GM23338 (cell line): ENCODE measurements around the gene GPHN. TPM values are rescaled to one million over a fixed set of nuclear protein-coding genes. Genes with fewer than 3 reads are reported as not detected.

Experiments used
- ATAC-seq: fragments of 200-7000 bp; cut with Tn5 transposase; 3 replicates; pipeline ENCODE4 v1.9.1; 2020
- DNase-seq: peaks from one replicate; pipeline ENCODE4 v3.0.0-alpha.2; 2015; ENCODE audit warnings: low spot score
- H2AFZ ChIP-seq: fragments of 200-600 bp; sonication (generic); 2 replicates; pipeline ENCODE4 v1.8.0; 2016; ENCODE audit warnings: antibody characterized with exemption, mild to moderate bottlenecking, moderate library complexity
- H3F3A ChIP-seq: fragments of 200-600 bp; sonication (generic); replicated peaks from 2 replicates; pipeline ENCODE4 v1.8.0; 2017; ENCODE audit warnings: antibody characterized with exemption, mixed run types, low read depth
- H3K27ac ChIP-seq: fragments of 200-600 bp; sonication (generic); 2 replicates; pipeline ENCODE4 v1.6.1; 2016; ENCODE audit warnings: low read depth
- H3K27me3 ChIP-seq: fragments of 200-600 bp; sonication (generic); 2 replicates; pipeline ENCODE4 v1.8.0; 2016; ENCODE audit warnings: mild to moderate bottlenecking, mixed run types, moderate library complexity; ENCODE audit not compliant: insufficient read depth
- H3K36me3 ChIP-seq: fragments of 200-600 bp; sonication (generic); 2 replicates; pipeline ENCODE4 v1.8.0; 2016; ENCODE audit warnings: mild to moderate bottlenecking; ENCODE audit not compliant: insufficient read depth
- H3K4me1 ChIP-seq: fragments of 200-600 bp; sonication (generic); 2 replicates; pipeline ENCODE4 v1.8.0; 2016; ENCODE audit warnings: mild to moderate bottlenecking, moderate library complexity; ENCODE audit not compliant: insufficient read depth
- H3K4me2 ChIP-seq: fragments of 200-600 bp; sonication (generic); 2 replicates; pipeline ENCODE4 v1.7.1; 2017; ENCODE audit warnings: mixed run types
- H3K4me3 ChIP-seq: fragments of 200-600 bp; sonication (generic); 2 replicates; pipeline ENCODE4 v1.6.1; 2016; ENCODE audit warnings: mixed run types
- H3K79me2 ChIP-seq: fragments of 200-600 bp; sonication (generic); replicated peaks from 2 replicates; pipeline ENCODE4 v1.8.0; 2017; ENCODE audit warnings: mild to moderate bottlenecking; ENCODE audit not compliant: insufficient read depth
- H3K9me2 ChIP-seq: fragments of 200-600 bp; sonication (generic); 2 replicates; pipeline ENCODE4 v1.8.0; 2017; ENCODE audit not compliant: insufficient read depth
- H4K20me1 ChIP-seq: fragments of 200-600 bp; sonication (generic); replicated peaks from 2 replicates; pipeline ENCODE4 v1.8.0; 2017; ENCODE audit warnings: mild to moderate bottlenecking; ENCODE audit not compliant: insufficient read depth
- H3K27ac Mint-ChIP-seq: 2 replicates; pipeline ENCODE4 v1.8.0; 2020; ENCODE audit warnings: inconsistent platforms, mild to moderate bottlenecking, moderate library complexity, mixed read lengths
- H3K27me3 Mint-ChIP-seq: 3 replicates; pipeline ENCODE4 v1.8.0; 2022; ENCODE audit warnings: low read depth, mild to moderate bottlenecking, moderate library complexity, mixed read lengths, inconsistent platforms; ENCODE audit not compliant: insufficient read depth, poor library complexity
- H3K36me3 Mint-ChIP-seq: 3 replicates; pipeline ENCODE4 v1.8.0; 2021; ENCODE audit warnings: low read depth, mild to moderate bottlenecking, inconsistent platforms, moderate library complexity, mixed read lengths
- H3K4me1 Mint-ChIP-seq: 3 replicates; pipeline ENCODE4 v1.8.0; 2020; ENCODE audit warnings: mild to moderate bottlenecking, inconsistent platforms, mixed read lengths
- H3K4me3 Mint-ChIP-seq: 3 replicates; pipeline ENCODE4 v1.8.0; 2021; ENCODE audit warnings: moderate library complexity, mild to moderate bottlenecking, inconsistent platforms, mixed read lengths
- H3K9me3 Mint-ChIP-seq: 3 replicates; pipeline ENCODE4 v1.8.0; 2020; ENCODE audit warnings: moderate library complexity, mild to moderate bottlenecking, inconsistent platforms, mixed read lengths
- EZH2 ChIP-seq: fragments of 200-600 bp; sonication (generic); IDR thresholded peaks from one replicate; pipeline ENCODE4 v1.8.0; 2017; ENCODE audit warnings: antibody characterized with exemption, mild to moderate bottlenecking, low read depth; ENCODE audit not compliant: unreplicated experiment
- EZH2phosphoT487 ChIP-seq: fragments of 200-600 bp; sonication (generic); IDR thresholded peaks from one replicate; pipeline ENCODE4 v1.8.1; 2018; ENCODE audit warnings: antibody characterized with exemption; ENCODE audit not compliant: unreplicated experiment
- NANOG ChIP-seq: IDR thresholded peaks from 2 replicates; pipeline ENCODE4 v1.6.1; 2016; ENCODE audit warnings: antibody characterized with exemption, borderline replicate concordance
- STAT1 ChIP-seq: IDR thresholded peaks from one replicate; pipeline ENCODE4 v1.6.1; 2016; ENCODE audit warnings: antibody characterized with exemption; ENCODE audit not compliant: unreplicated experiment
- ZNF114 ChIP-seq: fragments of 250-450 bp; sonication (Bioruptor Pico); IDR thresholded peaks from 2 replicates; pipeline ENCODE4 v1.5.0; 2020; ENCODE audit warnings: mild to moderate bottlenecking, moderate library complexity
- polyA plus RNA-seq: library from polyadenylated mRNA; unstranded; fragments of >200 nt; fragmentation: Nextera tagmentation; extraction: Ambion mirVana; gene quantifications from 2 replicates; pipeline ENCODE4 v1.2.1, GENCODE V29; 2016
- total RNA-seq: library from RNA; depleted of rRNA; stranded (reverse); fragments of >200 nt; shearing (Covaris generic); gene quantifications from 2 replicates; pipeline ENCODE4 v1.2.3, GENCODE V29; 2014
- TF ChIP-seq, protein P1 (sequence below): fragments of 250-450 bp; sonication (Bioruptor Pico); IDR thresholded peaks from 2 replicates; pipeline ENCODE4 v1.5.0; 2020; ENCODE audit warnings: mild to moderate bottlenecking, moderate library complexity
- TF ChIP-seq, protein P2 (sequence below), 2 experiments: fragments of 200-600 bp in 1 of 2; sonication (generic) in 1 of 2; conservative IDR thresholded peaks; 2 replicates each; pipeline versions ENCODE4 v1.5.1 to v1.6.1; 2016 to 2017; ENCODE audit warnings: antibody characterized with exemption in 2 of 2, low read depth in 2 of 2, mild to moderate bottlenecking in 2 of 2, moderate library complexity in 1 of 2

GPHN gene
- total and polyA plus RNA-seq, 2 experiments from 2014 or later: 17.6 to 20.6 TPM

DNA sequence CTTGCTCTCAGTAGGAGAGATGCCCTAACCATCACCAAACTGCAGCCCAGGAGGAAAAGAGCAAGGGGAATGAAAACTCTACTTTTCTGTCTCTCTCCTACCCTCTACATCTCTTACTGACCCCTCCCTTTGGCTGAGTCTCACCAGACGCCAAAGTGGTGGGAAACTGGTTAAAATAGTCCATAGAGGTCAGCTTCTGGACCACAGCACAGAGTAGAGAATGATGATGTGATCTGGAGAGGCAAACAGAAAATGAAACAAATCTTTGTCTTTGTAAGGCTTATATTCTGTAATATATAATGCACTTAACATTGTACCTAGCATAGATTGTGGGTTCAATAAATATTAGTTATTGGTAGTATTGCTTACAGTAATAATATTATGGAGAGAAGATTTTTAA, 600.3 kb downstream of the GPHN start (continued):
- TF ChIP-seq, protein P1, sequence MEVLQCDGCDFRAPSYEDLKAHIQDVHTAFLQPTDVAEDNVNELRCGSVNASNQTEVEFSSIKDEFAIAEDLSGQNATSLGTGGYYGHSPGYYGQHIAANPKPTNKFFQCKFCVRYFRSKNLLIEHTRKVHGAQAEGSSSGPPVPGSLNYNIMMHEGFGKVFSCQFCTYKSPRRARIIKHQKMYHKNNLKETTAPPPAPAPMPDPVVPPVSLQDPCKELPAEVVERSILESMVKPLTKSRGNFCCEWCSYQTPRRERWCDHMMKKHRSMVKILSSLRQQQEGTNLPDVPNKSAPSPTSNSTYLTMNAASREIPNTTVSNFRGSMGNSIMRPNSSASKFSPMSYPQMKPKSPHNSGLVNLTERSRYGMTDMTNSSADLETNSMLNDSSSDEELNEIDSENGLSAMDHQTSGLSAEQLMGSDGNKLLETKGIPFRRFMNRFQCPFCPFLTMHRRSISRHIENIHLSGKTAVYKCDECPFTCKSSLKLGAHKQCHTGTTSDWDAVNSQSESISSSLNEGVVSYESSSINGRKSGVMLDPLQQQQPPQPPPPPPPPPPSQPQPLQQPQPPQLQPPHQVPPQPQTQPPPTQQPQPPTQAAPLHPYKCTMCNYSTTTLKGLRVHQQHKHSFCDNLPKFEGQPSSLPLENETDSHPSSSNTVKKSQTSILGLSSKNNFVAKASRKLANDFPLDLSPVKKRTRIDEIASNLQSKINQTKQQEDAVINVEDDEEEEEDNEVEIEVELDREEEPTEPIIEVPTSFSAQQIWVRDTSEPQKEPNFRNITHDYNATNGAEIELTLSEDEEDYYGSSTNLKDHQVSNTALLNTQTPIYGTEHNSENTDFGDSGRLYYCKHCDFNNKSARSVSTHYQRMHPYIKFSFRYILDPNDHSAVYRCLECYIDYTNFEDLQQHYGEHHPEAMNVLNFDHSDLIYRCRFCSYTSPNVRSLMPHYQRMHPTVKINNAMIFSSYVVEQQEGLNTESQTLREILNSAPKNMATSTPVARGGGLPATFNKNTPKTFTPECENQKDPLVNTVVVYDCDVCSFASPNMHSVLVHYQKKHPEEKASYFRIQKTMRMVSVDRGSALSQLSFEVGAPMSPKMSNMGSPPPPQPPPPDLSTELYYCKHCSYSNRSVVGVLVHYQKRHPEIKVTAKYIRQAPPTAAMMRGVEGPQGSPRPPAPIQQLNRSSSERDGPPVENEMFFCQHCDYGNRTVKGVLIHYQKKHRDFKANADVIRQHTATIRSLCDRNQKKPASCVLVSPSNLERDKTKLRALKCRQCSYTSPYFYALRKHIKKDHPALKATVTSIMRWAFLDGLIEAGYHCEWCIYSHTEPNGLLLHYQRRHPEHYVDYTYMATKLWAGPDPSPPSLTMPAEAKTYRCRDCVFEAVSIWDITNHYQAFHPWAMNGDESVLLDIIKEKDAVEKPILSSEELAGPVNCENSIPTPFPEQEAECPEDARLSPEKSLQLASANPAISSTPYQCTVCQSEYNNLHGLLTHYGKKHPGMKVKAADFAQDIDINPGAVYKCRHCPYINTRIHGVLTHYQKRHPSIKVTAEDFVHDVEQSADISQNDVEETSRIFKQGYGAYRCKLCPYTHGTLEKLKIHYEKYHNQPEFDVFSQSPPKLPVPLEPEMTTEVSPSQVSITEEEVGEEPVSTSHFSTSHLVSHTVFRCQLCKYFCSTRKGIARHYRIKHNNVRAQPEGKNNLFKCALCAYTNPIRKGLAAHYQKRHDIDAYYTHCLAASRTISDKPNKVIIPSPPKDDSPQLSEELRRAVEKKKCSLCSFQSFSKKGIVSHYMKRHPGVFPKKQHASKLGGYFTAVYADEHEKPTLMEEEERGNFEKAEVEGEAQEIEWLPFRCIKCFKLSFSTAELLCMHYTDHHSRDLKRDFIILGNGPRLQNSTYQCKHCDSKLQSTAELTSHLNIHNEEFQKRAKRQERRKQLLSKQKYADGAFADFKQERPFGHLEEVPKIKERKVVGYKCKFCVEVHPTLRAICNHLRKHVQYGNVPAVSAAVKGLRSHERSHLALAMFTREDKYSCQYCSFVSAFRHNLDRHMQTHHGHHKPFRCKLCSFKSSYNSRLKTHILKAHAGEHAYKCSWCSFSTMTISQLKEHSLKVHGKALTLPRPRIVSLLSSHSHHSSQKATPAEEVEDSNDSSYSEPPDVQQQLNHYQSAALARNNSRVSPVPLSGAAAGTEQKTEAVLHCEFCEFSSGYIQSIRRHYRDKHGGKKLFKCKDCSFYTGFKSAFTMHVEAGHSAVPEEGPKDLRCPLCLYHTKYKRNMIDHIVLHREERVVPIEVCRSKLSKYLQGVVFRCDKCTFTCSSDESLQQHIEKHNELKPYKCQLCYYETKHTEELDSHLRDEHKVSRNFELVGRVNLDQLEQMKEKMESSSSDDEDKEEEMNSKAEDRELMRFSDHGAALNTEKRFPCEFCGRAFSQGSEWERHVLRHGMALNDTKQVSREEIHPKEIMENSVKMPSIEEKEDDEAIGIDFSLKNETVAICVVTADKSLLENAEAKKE (CRISPR knock-in tag): no peak
- TF ChIP-seq NANOG: no peak

DNA sequence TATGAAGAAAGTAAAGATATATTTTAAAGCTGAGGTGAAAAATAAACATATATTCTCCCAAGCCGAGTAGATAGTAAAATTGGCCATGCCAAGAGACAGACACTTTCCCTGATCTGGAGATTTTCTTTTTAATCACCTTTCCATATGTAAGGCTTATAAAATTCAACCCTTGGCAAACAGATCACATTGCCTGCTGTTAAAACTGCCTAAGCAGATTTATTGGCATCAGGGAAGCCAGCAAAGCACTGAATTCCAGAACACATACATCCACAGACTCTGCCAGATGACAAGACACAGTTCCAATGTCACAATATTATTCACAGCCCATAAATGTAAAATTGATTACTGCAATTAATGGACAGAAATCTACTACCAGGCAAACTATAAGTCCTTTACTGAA, 603.1 kb downstream of the GPHN start:
- H3K27me3 Mint-ChIP-seq: no peaks in the 10 kb centered on the region
- Histone ChIP-seq H3K36me3 (no peaks in the 10 kb centered on the region), H3F3A (no peaks in the 10 kb centered on the region), H3K4me2 (no peak overlapping the region), H4K20me1 (no peaks in the 10 kb centered on the region), H3K4me1 (peaks cover 7% of the 10 kb centered on the region; the same call in 1 of the 2 replicates), H3K27ac (no peak overlapping the region), H3K27me3 (no peaks in the 10 kb centered on the region), H3K9me2 (no peaks in the 10 kb centered on the region), H2AFZ (no peak overlapping the region), H3K4me3 (no peak overlapping the region), H3K79me2 (no peaks in the 10 kb centered on the region)
- peaks cover 14% of the 10 kb centered on the region for H3K4me1 Mint-ChIP-seq
- DNase-seq (no peak), ATAC-seq (no peak)
- peaks cover 5% of the 10 kb centered on the region; the same call in 2 of the 3 replicates for H3K36me3 Mint-ChIP-seq
- no peaks in the 10 kb centered on the region for H3K9me3 Mint-ChIP-seq
- H3K27ac Mint-ChIP-seq: no peak overlapping the region
- TF ChIP-seq EZH2phosphoT487 (no peak), ZNF114 (CRISPR knock-in tag) (no peak), STAT1 (no peak), EZH2 (no peak)
- TF ChIP-seq, protein P2, sequence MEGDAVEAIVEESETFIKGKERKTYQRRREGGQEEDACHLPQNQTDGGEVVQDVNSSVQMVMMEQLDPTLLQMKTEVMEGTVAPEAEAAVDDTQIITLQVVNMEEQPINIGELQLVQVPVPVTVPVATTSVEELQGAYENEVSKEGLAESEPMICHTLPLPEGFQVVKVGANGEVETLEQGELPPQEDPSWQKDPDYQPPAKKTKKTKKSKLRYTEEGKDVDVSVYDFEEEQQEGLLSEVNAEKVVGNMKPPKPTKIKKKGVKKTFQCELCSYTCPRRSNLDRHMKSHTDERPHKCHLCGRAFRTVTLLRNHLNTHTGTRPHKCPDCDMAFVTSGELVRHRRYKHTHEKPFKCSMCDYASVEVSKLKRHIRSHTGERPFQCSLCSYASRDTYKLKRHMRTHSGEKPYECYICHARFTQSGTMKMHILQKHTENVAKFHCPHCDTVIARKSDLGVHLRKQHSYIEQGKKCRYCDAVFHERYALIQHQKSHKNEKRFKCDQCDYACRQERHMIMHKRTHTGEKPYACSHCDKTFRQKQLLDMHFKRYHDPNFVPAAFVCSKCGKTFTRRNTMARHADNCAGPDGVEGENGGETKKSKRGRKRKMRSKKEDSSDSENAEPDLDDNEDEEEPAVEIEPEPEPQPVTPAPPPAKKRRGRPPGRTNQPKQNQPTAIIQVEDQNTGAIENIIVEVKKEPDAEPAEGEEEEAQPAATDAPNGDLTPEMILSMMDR (conservative IDR thresholded peaks at IDR 0.05; ENCODE audit: low read depth in 2 of 2): no peak
- H3K4me3 Mint-ChIP-seq: no peak overlapping the region
